ENCODE results near the gene LMX1B.
A peak's percentile ranks its signal among the peaks of the same experiment; 100 is the strongest.
"Not testable (repeated sequence)": the region's sequence is repeated elsewhere in the genome, so short reads cannot be mapped to it uniquely, and the experiment has no call there.

The LMX1B gene

DNA sequence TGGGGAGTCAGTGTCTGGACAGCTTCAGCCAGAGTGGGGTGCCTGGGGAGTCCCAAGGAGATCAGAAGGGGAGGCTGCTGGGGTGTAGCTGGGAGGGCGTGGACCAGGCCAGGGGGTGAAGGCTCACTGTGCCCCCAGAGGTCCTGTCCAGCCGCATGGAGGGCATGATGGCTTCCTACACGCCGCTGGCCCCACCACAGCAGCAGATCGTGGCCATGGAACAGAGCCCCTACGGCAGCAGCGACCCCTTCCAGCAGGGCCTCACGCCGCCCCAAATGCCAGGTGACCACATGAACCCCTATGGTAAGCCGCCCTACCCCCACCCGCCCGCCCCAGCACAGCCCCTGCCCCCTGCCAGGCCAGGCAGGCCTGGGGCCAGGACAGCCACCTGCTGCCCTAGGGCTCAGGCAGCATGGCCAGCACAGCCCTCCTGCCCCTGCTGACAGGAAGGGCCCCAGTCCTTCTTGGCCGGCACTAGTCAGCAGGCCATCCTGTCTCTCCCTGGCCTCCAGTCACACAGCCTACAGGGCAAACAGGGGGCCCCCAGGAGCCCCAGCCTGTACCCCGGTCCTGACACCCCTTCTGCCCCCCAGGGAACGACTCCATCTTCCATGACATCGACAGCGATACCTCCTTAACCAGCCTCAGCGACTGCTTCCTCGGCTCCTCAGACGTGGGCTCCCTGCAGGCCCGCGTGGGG lies 82.1 kb downstream of the LMX1B start:
- DNase-seq (ENCODE audit: low read depth in 2 of 2) = no peak

DNA sequence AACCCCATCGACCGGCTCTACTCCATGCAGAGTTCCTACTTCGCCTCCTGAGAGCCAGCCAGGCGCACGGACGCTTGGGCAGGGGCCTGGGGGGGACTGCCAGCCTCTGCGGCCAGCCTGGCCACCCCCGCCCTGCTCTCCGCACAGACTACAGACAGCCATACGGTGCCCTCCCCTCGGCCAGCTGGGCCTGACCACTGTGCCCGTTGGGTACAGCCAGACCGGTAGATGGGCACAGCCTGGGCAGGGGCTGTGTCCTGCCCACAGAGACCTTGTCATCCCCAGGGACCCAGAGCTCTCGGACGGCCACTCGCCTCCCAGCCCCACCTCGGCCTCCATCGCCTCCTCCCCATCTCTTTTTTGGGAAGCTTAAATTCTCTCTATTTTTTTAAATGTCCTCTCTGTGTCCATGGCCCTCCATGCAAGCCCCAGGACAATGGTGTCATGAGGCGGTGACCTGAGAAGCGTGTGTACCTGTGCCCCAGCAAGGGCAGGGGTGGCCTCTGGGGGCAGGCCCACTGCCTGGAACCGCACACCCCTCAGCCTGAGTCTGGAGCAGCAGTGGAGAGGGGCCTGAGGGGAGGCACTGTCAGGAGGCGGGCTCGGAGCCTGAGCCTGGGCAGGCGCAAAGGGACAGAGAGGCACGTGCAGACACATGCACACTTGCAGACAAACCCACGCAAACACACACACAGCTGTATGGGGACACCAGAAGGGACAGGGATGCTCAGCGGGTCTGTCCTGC lies 82.8 kb downstream of the LMX1B start:
- DNase-seq (ENCODE audit: low read depth in 2 of 2) = no peak

DNA sequence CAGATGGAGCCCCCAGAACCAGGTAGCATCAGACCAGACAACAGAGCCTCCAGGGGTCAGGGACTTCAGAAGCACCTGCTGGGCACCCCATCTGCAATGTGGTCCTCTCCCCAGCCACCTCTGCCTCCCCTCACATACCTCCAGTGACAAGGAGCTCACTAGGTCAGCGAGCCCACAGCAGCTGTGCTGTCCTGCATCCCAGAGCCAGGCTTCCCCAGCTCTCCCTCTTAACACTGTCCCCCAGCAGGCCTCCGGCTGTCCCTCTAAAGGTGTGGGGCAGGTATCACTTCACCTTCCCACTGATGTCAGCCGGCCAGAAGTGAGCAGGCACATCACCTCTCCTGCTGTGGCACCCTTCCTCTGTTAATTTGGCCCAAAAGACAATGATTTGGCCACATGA lies 83.6 kb downstream of the LMX1B start:
- DNase-seq (ENCODE audit: low read depth in 2 of 2) = no peak

DNA sequence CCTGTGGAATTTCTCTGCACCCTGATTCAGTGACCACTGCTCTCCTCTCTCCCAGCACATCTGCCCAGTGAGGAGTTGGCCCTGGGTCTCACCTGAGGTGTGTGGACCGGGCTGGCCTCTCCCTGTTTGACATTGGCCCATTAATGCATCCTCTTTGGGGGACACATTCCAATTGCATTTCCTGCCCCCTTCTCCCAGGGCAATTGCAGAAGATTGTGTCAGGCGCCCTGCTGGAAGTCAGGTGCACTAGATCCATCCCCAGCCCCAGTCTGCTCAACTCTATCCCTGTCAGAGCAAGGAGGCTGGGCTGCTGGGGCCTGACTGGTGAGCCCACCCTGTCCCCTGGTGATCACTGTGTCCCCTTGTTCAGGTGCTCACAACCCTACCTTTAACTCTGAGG lies 84.5 kb downstream of the LMX1B start:
- DNase-seq (ENCODE audit: low read depth in 2 of 2) = no peak

DNA sequence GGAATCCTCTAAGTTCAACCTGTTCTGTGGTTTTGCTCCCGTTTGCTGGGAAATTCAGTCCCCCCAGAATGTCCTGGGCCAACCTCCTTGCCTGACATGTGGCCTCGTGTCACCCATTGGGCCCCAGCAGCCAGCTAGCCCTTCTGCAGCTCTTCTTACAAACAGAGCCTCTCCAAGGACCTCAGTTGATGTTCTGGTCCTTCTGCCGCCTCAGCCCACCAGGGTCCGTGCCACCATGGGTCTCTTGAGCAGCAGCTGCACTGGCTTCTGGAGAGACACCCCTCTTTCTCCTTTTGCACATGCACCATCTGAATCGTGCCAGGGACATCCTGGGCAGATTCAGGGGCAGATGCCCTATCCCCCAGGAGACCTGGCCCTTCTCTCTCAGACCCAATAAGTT lies 85.0 kb downstream of the LMX1B start:
- DNase-seq (ENCODE audit: low read depth in 2 of 2) = no peak

DNA sequence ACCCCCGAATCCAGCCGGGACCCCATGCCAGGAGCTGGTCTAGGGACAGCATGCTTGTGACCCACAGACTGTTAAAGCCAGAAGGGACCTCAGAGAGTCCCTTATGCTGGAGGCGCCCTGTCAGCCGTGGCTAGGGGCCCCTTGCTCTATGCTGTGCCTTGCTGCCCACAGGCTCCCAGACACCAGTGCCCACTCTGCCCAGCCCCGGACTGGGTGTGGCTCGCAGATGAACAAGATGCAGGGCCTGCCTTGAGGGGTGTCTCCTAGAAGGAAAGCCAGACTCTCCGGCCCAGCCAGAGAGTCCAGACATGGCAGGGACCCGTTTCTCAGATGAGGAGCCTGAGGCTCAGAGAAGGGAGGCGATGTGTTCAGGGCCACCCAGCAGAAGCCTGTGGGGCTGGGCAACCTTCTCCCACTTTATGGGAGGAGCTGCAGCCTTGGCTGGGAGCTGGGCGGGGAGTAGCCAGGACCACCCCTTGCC lies 85.7 kb downstream of the LMX1B start:
- no peak for DNase-seq (ENCODE audit: low read depth in 2 of 2)

DNA sequence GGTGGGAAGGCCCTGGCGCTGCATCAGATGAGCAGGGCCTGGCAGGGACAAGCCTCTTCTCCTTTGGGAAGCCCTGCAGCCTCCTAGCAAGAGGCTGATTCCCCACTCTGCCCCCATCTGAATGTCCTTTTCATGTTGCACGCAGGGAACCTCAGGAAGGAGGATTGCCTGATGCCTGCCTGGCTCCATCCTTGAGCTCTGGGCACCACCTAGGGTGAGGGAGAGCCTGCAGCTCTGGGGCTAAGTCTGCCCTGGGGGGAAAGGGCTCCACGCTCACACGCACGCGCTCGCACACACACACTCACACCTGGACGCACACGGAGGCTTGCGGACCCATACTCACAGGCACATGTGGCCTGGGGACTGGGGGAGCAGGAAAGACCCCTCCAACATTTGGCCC lies 86.6 kb downstream of the LMX1B start:
- DNase-seq (ENCODE audit: low read depth in 2 of 2) = no peak

DNA sequence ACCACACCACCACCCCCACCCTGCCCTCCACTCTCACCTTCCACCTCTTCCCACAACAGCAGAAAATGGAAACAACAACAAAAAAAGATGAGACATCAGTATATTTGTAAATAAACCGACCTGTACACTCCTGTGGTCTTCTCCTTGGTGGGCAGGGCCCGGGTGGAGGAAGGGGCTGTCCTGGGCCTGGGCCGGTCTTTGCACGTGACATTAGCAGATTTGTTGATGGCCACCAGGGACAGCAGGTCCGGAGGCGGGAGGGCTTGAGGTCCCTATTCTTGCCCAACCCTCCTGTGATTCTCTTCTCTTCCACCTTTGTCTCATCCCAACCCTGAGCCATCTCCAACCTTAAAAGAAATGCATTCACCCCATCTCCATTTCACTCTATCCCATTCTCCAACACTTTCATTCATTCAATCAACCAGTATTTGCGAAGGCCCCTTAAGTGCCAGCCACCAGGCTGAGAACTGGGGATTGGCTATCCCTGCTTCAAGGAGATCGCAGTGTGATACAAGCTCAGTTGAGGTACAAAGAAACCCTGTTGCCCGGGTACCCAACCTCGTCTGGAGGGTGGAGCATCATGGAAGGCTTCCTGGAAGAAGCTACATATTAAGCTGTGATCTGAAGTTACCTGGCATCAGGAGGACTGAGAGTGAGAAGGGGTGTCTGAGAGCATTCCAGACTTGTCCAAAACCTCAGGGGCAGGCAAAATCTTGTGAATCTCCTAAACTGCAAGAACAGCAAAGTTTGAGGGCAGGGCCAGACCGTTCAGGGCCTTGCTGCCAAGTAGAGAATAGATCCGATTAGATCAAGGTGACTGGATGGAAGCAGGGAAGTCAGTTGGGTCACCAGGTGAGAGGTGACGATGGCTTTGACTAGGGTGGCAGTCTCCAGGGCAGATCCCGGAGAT lies 87.4 kb downstream of the LMX1B start:
- DNase-seq (ENCODE audit: low read depth in 2 of 2) = no peak

DNA sequence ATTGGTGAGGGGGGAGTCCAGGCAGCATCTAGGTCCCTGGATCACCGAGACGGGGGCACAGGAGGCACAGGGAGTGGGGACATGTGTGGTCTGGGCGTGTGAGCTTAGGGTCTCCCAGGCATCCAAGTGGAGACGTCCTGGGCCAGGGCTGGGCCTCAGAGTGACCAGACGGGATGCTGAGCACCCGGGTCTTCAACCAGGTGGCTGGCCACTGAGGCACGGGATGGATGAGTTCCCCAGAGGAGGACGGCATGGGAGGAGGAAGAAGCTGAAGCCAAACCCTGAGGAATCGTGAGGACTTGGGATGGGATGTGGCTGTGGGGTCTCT lies 88.0 kb downstream of the LMX1B start:
- DNase-seq (ENCODE audit: low read depth in 2 of 2) = no peak

DNA sequence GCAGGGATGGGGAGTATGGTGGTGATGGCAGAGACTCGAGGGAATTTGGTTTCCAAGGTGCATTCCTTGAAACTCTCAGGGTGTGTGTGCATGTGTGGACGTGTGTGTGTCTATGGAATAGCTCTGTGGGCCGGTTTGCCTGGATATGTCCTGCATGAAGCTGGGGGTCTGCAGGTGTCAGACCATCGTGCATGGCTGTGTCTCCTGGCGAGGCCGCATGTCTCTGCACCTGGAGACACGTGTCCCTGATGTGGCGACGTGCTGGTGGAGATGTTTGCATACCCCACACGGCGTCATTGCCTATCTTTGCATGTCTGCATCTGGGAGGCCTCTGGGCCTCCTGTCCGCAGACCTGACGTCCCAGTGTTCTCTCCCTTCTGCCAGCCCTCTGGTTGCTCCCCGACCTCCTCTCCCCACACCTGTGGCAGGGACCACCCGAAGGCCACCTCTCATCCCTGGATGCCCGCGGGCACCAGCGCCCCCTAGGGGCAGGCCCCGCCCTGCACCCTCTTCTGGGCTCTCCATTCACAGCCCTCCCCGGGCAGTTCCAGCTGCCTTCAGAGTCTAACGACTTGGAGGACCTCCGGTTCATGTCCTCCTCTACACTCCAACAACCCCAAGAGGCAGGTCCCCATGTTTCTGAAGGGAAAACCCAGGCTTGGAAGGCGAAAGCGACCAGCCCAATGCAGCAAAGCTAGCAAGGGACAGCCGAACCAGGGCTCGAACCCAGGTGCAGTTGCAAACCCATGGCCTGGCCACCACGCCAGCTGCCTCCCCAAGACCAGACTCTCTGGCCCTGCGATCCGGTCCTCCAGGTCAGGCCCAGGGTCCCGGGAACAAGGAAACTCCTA lies 88.6 kb downstream of the LMX1B start:
- DNase-seq (ENCODE audit: low read depth in 2 of 2) = peak in 1 of 2 donors; percentile 47

DNA sequence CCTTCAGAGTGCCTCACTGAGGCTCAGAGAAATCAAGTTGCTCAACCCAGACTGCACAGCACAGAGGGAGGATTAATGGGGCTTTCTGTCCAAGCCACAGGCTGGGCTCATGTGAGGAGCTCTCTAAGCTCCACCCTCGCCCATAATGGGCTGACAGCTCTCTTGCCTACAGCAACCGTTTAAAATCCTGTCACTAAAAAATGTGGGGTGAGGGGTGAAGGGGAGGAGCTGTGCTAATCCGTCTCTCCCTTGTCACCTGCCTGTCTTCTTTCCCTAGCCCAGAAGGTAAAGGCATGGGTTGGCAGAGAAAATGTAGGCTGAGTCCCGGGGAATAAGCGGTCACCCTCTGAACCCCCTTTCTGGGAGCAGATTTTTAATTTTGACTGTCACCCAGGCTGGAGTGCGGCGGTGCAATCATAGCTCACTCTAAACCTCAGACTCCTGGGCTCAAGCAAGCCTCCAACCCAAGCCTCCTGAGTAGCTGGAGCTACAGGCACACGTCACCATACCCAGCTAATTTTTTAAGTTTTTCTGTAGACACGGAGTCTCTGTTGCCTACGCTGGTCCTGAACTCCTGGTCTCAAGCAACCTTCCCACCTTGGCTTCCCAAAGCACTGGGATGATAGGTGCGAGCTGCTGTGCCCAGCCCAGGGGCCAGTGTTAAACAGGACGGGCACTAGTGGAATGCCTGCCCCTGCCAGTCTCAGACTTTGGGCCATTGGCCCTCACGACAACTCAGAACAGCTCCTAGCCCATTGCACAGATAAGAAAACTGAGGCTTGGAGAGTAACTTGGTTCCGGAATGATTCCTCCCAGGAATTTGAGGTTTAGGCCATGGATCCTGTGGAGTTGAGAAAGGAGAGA lies 89.5 kb downstream of the LMX1B start:
- no peak for DNase-seq (ENCODE audit: low read depth in 2 of 2)

DNA sequence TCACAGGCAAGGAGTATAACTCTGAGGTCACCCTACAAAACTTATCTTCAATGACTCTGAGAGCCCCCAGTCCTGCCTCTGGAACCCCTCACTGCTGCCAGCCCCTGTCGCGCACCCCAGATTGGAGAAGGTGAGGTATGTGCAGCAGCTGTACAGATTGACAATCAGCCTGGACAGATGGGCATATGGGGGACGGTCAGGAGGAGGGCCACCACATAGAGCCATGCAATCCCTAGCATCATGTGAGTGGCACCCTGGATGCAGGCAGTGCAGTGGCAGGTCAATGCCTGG lies 90.1 kb downstream of the LMX1B start:
- DNase-seq (ENCODE audit: low read depth in 2 of 2) = no peak

DNA sequence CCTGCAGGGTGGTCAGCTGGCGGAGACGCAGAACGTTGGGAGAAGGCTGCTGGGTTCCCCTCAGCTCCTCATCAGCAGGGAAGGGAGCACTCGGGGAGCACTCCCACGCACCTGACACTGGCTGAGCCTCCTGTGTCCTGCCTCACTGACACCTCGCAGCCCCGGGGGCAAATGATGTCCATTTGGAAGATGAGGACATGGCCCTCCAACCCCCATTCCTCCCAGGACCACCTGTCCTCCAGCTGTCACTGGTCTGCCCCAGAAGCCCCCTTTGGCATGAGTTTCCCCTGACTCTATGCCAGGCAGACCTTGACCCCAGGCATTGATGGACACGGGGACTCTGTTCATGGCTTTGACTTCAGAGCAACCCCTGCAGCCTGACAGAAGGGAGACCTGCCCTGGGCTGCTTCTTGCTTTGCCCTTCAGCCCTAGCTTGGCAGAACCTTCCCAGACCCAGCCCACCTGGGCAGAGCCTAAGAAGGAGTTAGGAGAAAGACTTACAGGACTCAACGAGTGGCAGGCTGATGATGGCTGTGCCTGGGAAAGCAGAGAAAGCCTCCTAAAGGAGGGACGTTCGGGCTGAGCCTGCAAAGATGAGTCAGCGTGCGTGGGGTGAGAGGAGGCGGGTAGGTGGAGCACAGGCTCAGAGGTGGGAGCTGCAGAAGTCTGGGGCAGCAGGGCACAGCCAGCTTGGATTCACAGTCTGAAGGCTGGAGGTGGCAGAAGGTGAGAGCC lies 90.6 kb downstream of the LMX1B start:
- DNase-seq (ENCODE audit: low read depth in 2 of 2) = no peak

DNA sequence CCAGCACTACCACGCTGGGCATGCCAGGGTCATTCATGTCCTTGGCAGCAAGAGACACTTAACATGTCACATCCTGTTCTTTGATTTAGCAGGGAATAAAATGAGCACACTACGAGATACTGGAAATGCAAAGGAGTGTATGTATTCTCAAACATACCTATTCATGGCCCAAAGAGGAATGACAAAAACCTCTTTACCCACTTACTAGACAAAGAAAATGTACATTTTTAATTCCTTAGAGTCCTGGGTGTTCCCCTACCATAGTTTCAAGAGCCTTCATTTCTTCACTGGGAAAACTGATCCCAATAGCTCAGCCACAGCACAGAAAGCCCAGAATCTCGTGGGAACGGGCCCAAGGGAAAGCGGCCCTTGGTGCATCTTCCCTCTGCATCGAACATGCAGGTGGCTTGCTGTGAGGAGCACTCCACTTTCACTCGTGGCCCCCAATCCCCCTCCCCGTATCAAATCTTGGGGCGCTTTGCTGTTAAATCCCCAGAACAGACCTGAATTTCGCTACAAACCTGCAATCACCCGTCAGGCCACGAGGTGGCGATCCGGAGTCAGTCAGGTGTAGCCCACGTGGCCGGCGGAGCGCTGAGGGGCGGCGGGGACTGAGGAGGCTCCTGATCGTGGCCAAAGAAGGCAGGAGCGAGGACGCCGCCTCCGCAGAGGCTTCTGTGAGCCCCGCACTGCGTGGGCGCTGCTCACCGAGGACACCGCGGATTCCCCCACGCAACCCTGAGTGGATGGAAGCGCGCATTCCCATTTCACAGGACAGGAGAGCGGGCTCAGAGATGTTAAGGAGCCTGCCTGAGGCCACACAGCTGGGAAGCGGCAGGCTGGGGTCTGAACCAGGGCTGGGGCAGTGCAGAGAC lies 91.4 kb downstream of the LMX1B start:
- DNase-seq (ENCODE audit: low read depth in 2 of 2) = peak; percentile 80 to 87

DNA sequence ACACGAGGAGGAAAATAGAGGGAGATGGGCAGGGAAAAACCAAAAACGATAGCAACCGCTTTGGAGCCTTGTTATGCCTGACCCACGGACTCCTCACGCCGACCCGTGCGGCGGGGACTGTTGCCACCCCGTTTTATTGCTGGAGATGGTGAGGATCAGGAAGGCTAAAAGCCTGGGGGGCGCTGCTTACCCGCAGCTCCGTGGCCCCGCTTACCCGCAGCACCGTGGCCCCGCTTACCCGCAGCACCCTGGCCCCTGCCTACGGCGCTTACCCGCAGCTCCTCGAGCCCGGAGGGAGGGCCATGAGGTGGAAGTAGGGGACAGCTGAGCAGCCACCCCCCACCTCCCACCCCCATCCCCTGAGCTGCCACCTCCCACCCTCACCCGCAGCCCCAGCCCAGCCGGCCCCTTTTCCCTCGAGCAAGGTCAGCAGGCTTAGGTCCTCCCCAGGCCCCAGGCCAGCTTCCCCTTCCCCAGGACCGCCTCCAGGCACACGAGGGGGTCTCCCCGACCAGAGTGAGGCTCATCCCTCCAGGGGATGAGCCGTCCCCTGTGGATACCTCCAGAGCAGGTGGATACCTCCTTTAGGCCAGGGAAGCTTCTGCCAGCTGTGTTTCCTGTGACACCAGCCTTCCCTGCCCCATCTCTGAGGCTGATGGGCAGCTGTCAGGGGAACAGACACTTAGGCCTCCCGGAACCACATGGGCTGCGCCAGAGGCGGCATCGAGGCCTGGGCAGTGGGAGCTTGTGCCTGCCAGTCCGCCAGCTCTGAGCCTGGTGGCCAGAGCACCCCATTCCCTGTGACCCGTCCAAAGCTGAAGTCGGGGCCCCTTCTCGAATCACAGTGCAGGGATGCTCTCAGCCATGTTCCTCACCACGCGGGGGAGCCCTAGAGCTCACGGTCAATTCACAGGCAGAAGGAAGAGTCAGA lies 92.3 kb downstream of the LMX1B start:
- peak; percentile 69 to 75 for DNase-seq (ENCODE audit: low read depth in 2 of 2)

DNA sequence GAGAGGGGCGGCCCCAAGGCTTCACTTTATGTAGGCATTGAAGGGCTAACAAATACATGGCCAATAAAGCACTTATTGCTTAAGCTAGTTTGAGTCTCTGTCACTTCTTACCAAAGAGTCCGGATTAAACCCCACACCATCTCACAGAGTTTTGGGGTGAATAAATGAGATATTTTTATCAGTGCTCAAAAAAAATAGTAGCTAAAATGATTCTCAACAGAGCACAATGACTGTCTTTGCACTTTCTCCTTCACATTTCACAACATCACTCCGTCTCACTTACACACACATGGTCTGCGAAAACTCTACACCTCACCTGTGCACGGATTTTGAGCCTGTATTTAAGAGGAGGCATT lies 92.9 kb downstream of the LMX1B start:
- DNase-seq (ENCODE audit: low read depth in 2 of 2) = no peak

DNA sequence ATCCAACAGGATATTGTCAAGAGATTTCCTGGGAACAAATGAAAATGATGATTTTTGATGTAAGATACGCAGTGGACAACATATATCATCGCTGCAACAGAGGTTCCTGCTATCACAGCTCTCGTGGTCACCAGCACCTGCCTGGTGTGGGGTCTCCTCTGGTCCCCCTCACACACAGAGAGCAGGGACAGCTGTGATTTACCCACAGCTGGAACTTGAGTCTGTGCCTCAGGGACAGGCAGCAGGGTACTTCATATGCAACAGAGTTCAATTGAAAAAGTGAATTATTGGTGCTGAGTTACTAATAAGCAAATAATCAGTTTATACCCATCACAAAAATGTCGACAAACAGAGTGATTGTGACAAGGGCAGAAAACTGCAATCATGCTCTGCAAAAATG lies 93.4 kb downstream of the LMX1B start:
- no peak for DNase-seq (ENCODE audit: low read depth in 2 of 2)

DNA sequence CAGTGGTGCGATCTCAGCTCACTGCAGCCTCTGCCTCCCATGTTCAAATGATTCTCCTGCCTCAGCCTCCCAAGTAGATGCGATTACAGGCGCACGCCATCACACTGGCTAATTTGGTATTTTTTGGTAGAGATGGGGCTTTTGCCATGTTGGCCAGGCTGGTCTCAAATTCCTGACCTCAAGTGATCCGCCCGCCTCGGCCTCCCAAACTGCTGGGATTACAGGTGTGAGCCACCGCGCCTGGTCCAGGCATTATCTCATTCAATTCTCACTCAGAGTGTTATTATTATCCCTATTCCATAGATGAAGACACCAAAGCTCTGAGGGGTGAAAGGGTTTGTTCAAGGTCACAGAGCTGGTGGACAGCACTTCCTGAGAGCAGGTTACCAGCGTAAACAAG lies 94.0 kb downstream of the LMX1B start:
- DNase-seq (ENCODE audit: low read depth in 2 of 2) = not testable (repeated sequence)

All from stimulated activated CD4-positive, alpha-beta T cell treated with anti-CD3 and anti-CD28 coated beads, Interleukin-4, amount 100 ng/mL, for 48 hours (primary cell).